SU-DHL-6 (cell line): ENCODE results near the gene ISM2.

Source experiments
- CTCF ChIP-seq: fragments of 200-600 bp; sonication (generic); IDR thresholded peaks from one replicate; pipeline ENCODE4 v1.5.1; 2017; ENCODE audit warnings: antibody characterized with exemption, mild to moderate bottlenecking, low read length, moderate library complexity; ENCODE audit not compliant: insufficient read depth, poor library complexity, severe bottlenecking
- EZH2phosphoT487 ChIP-seq: fragments of 200-600 bp; sonication (generic), shearing (Covaris generic); conservative IDR thresholded peaks from 2 replicates; pipeline ENCODE4 v1.6.1; 2018; ENCODE audit warnings: mild to moderate bottlenecking, antibody characterized with exemption, low read length, moderate library complexity, mixed read lengths

- TF ChIP-seq CTCF (no peak), EZH2phosphoT487 (no peak)
Observed at GRCh38 chr14:77485901-77486678, 12.5 kb downstream of the ISM2 start.
